ENCODE results near the gene FHIT. TPM values are rescaled to one million over a fixed set of nuclear protein-coding genes. Genes with fewer than 3 reads are reported as not detected.

FHIT gene
- total RNA-seq, 4 donors from 2014 or later = 0.72 to 5.2 (median 2.1) TPM

GRCh38 chr3:60513241-60513640 lies 738.0 kb downstream of the FHIT start:
- no peak for ATAC-seq
- TF ChIP-seq POLR2A (IDR thresholded peaks at IDR 0.05) (no peak), CTCF (IDR thresholded peaks at IDR 0.05 in 4 of 5, conservative IDR thresholded peaks at IDR 0.05 in 1 of 5) (no peak)

GRCh38 chr3:60512506-60512905 lies 738.7 kb downstream of the FHIT start:
- intact Hi-C loops (cut with DNase I; ENCODE audit: low total_unique reads) (no loop called here), in situ Hi-C loops (cut with MboI; ENCODE audit: low sequenced_read_pairs in 4 of 4) (no loop called here)
- H3K9me3 ChIP-seq = no peaks in the 10 kb centered on the region
- ATAC-seq = no peak
- no peaks in the 10 kb centered on the region for H3K27me3 ChIP-seq
- DNase-seq = no peak
- H3K36me3 ChIP-seq = no peaks in the 10 kb centered on the region
- H3K27ac ChIP-seq = no peak overlapping the region
- H3K4me3 ChIP-seq = no peak overlapping the region
- TF ChIP-seq CTCF (IDR thresholded peaks at IDR 0.05 in 4 of 5, conservative IDR thresholded peaks at IDR 0.05 in 1 of 5) = no peak
- TF ChIP-seq POLR2A (IDR thresholded peaks at IDR 0.05) = no peak
- no peaks in the 10 kb centered on the region for H3K4me1 ChIP-seq

More at GRCh38 chr3:60513241-60513640, 738.0 kb downstream of the FHIT start:
- H3K27me3 ChIP-seq = no peaks in the 10 kb centered on the region
- in situ Hi-C loops (cut with MboI; ENCODE audit: low sequenced_read_pairs in 4 of 4) = no loop called here
- H3K27ac ChIP-seq = no peak overlapping the region
- no peak overlapping the region for H3K4me3 ChIP-seq
- no peaks in the 10 kb centered on the region for H3K9me3 ChIP-seq
- no peaks in the 10 kb centered on the region for H3K4me1 ChIP-seq
- intact Hi-C loops (cut with DNase I; ENCODE audit: low total_unique reads) = no loop called here
- H3K36me3 ChIP-seq = no peaks in the 10 kb centered on the region
- no peak for DNase-seq

GRCh38 chr3:60509471-60509870 lies 741.8 kb downstream of the FHIT start:
- no peak for TF ChIP-seq POLR2A (IDR thresholded peaks at IDR 0.05)
- no peak for TF ChIP-seq CTCF (IDR thresholded peaks at IDR 0.05 in 4 of 5, conservative IDR thresholded peaks at IDR 0.05 in 1 of 5)
- Histone ChIP-seq H3K27ac (no peak overlapping the region), H3K36me3 (no peaks in the 10 kb centered on the region), H3K9me3 (no peaks in the 10 kb centered on the region), H3K4me1 (no peaks in the 10 kb centered on the region), H3K27me3 (no peaks in the 10 kb centered on the region), H3K4me3 (no peak overlapping the region)
- DNase-seq (no peak), ATAC-seq (no peak)
- in situ Hi-C loops (cut with MboI; ENCODE audit: low sequenced_read_pairs in 4 of 4) = no loop called here
- intact Hi-C loops (cut with DNase I; ENCODE audit: low total_unique reads) = no loop called here

- H3K4me3 ChIP-seq = no peak overlapping the region
- H3K27ac ChIP-seq = no peak overlapping the region
- no peaks in the 10 kb centered on the region for H3K9me3 ChIP-seq
- no peaks in the 10 kb centered on the region for H3K4me1 ChIP-seq
- DNase-seq = no peak
- ATAC-seq = no peak
- in situ Hi-C loops (cut with MboI; ENCODE audit: low sequenced_read_pairs in 4 of 4) = no loop called here
- intact Hi-C loops (cut with DNase I; ENCODE audit: low total_unique reads) = no loop called here
- H3K27me3 ChIP-seq = no peaks in the 10 kb centered on the region
- no peak for TF ChIP-seq CTCF (IDR thresholded peaks at IDR 0.05 in 4 of 5, conservative IDR thresholded peaks at IDR 0.05 in 1 of 5)
- no peak for TF ChIP-seq POLR2A (IDR thresholded peaks at IDR 0.05)
- H3K36me3 ChIP-seq = no peaks in the 10 kb centered on the region
These were observed 746.3 kb downstream of the FHIT start for GRCh38 chr3:60504827-60505457.

- Histone ChIP-seq H3K27me3 (no peaks in the 10 kb centered on the region), H3K4me1 (no peaks in the 10 kb centered on the region), H3K27ac (no peak overlapping the region), H3K9me3 (no peaks in the 10 kb centered on the region), H3K36me3 (no peaks in the 10 kb centered on the region), H3K4me3 (no peak overlapping the region)
- intact Hi-C loops (cut with DNase I; ENCODE audit: low total_unique reads) = no loop called here
- ATAC-seq (no peak), DNase-seq (no peak)
- TF ChIP-seq CTCF (IDR thresholded peaks at IDR 0.05 in 4 of 5, conservative IDR thresholded peaks at IDR 0.05 in 1 of 5) (no peak), POLR2A (IDR thresholded peaks at IDR 0.05) (no peak)
- in situ Hi-C loops (cut with MboI; ENCODE audit: low sequenced_read_pairs in 4 of 4) = no loop called here
These were observed 749.9 kb downstream of the FHIT start for GRCh38 chr3:60501314-60501713.
